Measurements from ENCODE around the gene PARP3. TPM values are rescaled to one million over a fixed set of nuclear protein-coding genes. Genes with fewer than 3 reads are reported as not detected.

PARP3 gene
- total and polyA plus RNA-seq, 9 of the 15 experiments (the other 6 are each of a cell fraction or from before 2014, with no cell fraction given), result 0.46 to 6.6 (median 4.5) TPM

DNA sequence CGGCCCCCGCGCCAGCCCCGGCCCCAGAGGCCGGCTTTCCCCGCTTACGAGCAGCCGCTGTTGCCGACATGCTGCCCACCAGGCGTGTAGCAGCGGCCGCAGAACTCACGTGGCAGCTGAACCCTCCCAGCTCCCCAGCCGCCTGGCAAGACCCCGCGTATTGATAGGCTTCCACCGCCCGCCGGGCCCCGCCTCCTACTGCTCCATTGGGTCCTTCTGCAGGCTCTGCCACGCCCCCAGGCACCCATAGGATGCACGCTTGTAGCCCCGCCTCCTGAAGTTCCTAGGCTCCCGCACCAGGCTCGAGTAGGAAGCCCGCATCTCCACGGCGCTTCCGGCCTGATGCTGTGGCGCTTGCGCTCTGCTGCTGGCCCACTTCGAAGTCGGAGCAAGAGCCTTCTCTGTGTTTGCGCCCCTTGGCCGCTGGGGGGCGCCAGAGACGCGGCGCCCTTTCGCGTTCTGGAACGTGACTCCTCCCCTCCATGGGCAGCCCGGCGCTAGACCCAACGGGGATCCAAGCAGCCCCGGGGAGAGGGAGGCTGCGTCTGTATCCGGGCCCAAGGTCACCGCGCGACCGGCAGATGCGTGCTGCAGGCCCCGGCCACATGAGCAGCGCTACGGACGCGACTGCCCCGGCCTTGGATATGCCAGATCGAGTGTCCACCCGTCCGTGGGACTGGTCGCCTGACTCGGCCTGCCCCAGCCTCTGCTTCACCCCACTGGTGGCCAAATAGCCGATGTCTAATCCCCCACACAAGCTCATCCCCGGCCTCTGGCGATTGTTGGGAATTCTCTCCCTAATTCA, at the start of gene PARP3, which contains the start of gene RRP9 (continued):
- TF ChIP-seq MAZ (CRISPR knock-in tag; conservative IDR thresholded peaks at IDR 0.05 in 1 of 2, IDR thresholded peaks at IDR 0.05 in 1 of 2) (peak in 1 of 2 experiments; percentile 91; a peak in 2 of 4 replicates), NCOA4 (IDR thresholded peaks at IDR 0.05; ENCODE audit: partially characterized antibody) (no peak), ZNF224 (CRISPR knock-in tag; IDR thresholded peaks at IDR 0.05) (no peak), IFI16 (CRISPR knock-in tag; IDR thresholded peaks at IDR 0.05) (no peak), ZNF589 (CRISPR knock-in tag; IDR thresholded peaks at IDR 0.05; ENCODE audit: low read depth) (0 out of 2 replicates have a peak, but pooled peaks have one; percentile 6), EP400 (IDR thresholded peaks at IDR 0.05) (peak; percentile 92), MTA3 (IDR thresholded peaks at IDR 0.05; ENCODE audit: borderline replicate concordance) (peak; percentile 61; the same call in 1 of the 2 replicates), ZNF133 (CRISPR knock-in tag; IDR thresholded peaks at IDR 0.05) (no peak), TFAM (CRISPR knock-in tag; conservative IDR thresholded peaks at IDR 0.05) (no peak), ZNF384 (IDR thresholded peaks at IDR 0.05; ENCODE audit: low read depth, low read length) (0 out of 2 replicates have a peak, but pooled peaks have one; percentile 4), ZNF408 (CRISPR knock-in tag; IDR thresholded peaks at IDR 0.05; ENCODE audit: low read depth) (no peak), HDGF (IDR thresholded peaks at IDR 0.05) (no peak)
- TF ChIP-seq, protein P1, sequence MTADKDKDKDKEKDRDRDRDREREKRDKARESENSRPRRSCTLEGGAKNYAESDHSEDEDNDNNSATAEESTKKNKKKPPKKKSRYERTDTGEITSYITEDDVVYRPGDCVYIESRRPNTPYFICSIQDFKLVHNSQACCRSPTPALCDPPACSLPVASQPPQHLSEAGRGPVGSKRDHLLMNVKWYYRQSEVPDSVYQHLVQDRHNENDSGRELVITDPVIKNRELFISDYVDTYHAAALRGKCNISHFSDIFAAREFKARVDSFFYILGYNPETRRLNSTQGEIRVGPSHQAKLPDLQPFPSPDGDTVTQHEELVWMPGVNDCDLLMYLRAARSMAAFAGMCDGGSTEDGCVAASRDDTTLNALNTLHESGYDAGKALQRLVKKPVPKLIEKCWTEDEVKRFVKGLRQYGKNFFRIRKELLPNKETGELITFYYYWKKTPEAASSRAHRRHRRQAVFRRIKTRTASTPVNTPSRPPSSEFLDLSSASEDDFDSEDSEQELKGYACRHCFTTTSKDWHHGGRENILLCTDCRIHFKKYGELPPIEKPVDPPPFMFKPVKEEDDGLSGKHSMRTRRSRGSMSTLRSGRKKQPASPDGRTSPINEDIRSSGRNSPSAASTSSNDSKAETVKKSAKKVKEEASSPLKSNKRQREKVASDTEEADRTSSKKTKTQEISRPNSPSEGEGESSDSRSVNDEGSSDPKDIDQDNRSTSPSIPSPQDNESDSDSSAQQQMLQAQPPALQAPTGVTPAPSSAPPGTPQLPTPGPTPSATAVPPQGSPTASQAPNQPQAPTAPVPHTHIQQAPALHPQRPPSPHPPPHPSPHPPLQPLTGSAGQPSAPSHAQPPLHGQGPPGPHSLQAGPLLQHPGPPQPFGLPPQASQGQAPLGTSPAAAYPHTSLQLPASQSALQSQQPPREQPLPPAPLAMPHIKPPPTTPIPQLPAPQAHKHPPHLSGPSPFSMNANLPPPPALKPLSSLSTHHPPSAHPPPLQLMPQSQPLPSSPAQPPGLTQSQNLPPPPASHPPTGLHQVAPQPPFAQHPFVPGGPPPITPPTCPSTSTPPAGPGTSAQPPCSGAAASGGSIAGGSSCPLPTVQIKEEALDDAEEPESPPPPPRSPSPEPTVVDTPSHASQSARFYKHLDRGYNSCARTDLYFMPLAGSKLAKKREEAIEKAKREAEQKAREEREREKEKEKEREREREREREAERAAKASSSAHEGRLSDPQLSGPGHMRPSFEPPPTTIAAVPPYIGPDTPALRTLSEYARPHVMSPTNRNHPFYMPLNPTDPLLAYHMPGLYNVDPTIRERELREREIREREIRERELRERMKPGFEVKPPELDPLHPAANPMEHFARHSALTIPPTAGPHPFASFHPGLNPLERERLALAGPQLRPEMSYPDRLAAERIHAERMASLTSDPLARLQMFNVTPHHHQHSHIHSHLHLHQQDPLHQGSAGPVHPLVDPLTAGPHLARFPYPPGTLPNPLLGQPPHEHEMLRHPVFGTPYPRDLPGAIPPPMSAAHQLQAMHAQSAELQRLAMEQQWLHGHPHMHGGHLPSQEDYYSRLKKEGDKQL (CRISPR knock-in tag; IDR thresholded peaks at IDR 0.05; ENCODE audit: borderline replicate concordance), result no peak
- TF ChIP-seq, protein P2, sequence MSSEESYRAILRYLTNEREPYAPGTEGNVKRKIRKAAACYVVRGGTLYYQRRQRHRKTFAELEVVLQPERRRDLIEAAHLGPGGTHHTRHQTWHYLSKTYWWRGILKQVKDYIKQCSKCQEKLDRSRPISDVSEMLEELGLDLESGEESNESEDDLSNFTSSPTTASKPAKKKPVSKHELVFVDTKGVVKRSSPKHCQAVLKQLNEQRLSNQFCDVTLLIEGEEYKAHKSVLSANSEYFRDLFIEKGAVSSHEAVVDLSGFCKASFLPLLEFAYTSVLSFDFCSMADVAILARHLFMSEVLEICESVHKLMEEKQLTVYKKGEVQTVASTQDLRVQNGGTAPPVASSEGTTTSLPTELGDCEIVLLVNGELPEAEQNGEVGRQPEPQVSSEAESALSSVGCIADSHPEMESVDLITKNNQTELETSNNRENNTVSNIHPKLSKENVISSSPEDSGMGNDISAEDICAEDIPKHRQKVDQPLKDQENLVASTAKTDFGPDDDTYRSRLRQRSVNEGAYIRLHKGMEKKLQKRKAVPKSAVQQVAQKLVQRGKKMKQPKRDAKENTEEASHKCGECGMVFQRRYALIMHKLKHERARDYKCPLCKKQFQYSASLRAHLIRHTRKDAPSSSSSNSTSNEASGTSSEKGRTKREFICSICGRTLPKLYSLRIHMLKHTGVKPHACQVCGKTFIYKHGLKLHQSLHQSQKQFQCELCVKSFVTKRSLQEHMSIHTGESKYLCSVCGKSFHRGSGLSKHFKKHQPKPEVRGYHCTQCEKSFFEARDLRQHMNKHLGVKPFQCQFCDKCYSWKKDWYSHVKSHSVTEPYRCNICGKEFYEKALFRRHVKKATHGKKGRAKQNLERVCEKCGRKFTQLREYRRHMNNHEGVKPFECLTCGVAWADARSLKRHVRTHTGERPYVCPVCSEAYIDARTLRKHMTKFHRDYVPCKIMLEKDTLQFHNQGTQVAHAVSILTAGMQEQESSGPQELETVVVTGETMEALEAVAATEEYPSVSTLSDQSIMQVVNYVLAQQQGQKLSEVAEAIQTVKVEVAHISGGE (CRISPR knock-in tag; IDR thresholded peaks at IDR 0.05), result peak in 1 of 3 experiments; percentile 84; a peak in 2 of 6 replicates
- TF ChIP-seq, protein P3, sequence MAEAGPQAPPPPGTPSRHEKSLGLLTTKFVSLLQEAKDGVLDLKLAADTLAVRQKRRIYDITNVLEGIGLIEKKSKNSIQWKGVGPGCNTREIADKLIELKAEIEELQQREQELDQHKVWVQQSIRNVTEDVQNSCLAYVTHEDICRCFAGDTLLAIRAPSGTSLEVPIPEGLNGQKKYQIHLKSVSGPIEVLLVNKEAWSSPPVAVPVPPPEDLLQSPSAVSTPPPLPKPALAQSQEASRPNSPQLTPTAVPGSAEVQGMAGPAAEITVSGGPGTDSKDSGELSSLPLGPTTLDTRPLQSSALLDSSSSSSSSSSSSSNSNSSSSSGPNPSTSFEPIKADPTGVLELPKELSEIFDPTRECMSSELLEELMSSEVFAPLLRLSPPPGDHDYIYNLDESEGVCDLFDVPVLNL (CRISPR knock-in tag; IDR thresholded peaks at IDR 0.05; ENCODE audit: low read depth), result no peak
